NCI-H146 treated with DMSO at 0.1 percent for 48 hours (cell line): Measurements from ENCODE around the gene CMTR1.

Experiments
- DNase-seq: peaks from one replicate; lab custom pipeline; 2025; ENCODE audit not compliant: unreplicated experiment; lab: John Stamatoyannopoulos, UW

The CMTR1 gene

DNA sequence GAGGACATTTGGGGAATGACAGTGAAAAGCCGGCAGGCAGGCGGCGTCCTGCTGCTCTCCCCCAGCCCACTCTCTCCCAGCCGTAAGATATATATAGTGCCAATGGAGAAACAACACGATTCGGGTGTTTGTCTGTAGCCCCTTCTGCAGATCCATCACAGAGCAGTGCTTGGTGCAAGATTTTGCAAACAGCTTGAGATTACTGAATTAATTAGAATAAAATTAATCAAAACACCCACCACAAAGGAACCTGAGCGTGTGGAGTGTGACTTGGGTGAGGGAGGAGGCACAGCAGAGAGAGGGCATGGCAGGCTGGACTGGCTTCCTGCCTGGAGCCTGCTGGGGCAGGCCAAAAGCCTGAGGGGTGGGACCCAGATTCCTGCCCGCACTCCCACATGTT, 95.5 kb downstream of the CMTR1 start:
- DNase-seq = no peak

DNA sequence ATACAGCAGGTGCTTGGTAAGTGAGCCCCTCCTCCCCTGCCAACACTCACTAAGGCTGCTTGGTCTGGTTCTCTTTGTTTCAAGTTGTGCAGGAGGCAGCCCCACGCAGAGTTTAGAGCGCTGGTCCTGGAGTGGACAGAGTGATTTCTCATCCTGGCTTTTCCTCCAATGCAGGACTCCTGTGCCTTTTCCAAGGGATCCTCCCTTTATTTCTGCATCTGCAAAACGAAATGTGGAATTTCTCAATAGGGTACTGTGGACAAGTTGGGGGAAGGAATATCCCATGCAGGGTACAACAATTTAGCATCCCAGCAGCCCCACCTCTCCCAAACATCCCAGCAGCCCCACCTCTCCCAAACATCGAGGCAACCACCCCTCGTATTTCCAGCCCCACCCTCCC, 97.3 kb downstream of the CMTR1 start:
- DNase-seq = no peak

DNA sequence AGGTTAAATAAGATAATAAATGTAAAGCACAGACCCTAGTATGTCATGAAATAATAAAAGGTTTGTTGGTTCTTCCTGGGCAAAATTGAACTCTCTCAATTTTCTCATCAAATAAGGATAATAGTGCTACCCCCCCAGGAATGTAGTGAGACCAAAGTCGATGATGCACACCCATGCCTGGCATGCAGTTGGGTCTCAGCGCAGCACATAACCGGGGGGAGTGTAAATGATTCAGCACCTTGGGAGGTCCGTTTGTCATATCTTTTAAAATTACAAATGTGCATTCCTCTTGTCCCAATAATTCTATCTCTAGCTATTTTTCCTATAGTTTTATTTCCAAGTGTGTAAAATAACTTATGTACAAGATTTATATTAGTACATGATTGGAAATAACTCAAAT, 98.0 kb downstream of the CMTR1 start:
- DNase-seq = no peak
